Fibroblast of lung (primary cell): ENCODE measurements around the gene SSH2.

Experiments used
- CTCF ChIP-seq, 2 donors: IDR thresholded peaks in 1 of 2; conservative IDR thresholded peaks in 1 of 2; 1 replicate in 1 of 2; 2 replicates in 1 of 2; pipeline ENCODE4 v1.5.1; 2011 to 2012; ENCODE audit warnings: low read length in 2 of 2, control low read depth in 1 of 2, inconsistent platforms in 1 of 2, low read depth in 1 of 2, mild to moderate bottlenecking in 1 of 2
- EZH2 ChIP-seq: IDR thresholded peaks from 2 replicates; pipeline ENCODE4 v1.5.1; 2012; ENCODE audit warnings: low read length, control low read depth, mild to moderate bottlenecking; ENCODE audit errors: missing control alignments

DNA sequence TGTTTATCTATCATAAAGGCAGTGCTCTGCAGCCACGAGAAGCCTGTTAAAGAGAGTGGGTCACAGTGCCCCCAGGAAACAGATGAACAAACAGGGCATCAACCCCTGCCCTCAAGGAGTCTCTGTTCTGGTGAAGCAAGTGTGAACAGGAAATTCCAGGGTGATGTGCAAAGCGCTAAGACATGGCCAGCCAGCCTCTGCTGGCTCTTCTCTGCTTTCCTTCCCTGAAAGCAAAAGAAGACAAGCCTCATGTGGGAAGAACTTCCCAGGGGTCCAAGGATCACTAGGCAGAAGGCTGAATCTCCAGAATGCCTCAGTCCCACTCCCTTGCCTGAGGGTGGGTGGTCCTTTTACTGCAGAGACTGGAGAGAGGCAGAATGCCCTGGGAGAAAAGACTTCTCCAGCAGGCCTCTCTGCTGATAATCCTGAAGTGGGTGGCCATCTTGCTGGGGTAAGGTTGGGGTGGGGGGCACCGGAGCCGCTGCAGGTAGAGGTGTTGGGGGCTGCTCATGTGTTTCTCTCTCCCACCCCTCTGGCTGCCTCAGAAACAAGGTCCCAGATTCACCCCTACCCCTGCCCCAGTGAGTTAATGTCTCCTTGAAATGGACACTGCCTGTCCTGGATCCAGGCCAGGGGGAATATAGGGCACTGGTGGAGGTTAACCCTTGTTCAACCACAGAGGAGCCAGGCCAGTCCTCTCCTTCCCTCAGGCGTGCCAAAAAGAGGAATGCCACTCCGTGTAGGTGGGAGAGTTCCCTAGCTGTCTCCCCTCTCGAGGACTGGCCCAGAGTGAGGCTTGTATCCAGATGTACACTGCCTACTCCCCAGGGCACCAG is 334.7 kb downstream of the SSH2 start:
- no peak for TF ChIP-seq CTCF (conservative IDR thresholded peaks at IDR 0.05 in 1 of 2, IDR thresholded peaks at IDR 0.05 in 1 of 2; ENCODE audit: low read depth in 1 of 2, low read length in 2 of 2)
- no peak for TF ChIP-seq EZH2
